Suprapubic skin (tissue), 4 donors: ENCODE results near the gene CHST11. TPM values are rescaled to one million over a fixed set of nuclear protein-coding genes. Genes with fewer than 3 reads are reported as not detected.

Experiments
- DNase-seq, 2 donors: peaks; one replicate each; pipeline ENCODE4 v3.0.0-alpha.2; 2019; ENCODE audit warnings: low spot score in 2 of 2
- H3K27ac ChIP-seq: fragments of 200-600 bp; sonication (generic); one replicate; pipeline ENCODE4 v1.5.1; 2019
- H3K27me3 ChIP-seq: fragments of 200-600 bp; sonication (generic); one replicate; pipeline ENCODE4 v1.5.1; 2019
- H3K36me3 ChIP-seq: fragments of 200-600 bp; sonication (generic); one replicate; pipeline ENCODE4 v1.5.1; 2019
- H3K4me1 ChIP-seq: fragments of 200-600 bp; sonication (generic); one replicate; pipeline ENCODE4 v1.5.1; 2019
- H3K4me3 ChIP-seq: fragments of 200-600 bp; sonication (generic); one replicate; pipeline ENCODE4 v1.5.1; 2019; ENCODE audit warnings: mild to moderate bottlenecking
- H3K9me3 ChIP-seq: fragments of 200-600 bp; sonication (generic); one replicate; pipeline ENCODE4 v1.5.1; 2019
- CTCF ChIP-seq, 2 donors: fragments of 200-600 bp in 1 of 2; fragments of 450-650 bp in 1 of 2; sonication (generic) in 1 of 2; IDR thresholded peaks; one replicate each; pipeline ENCODE4 v1.5.1; 2016 to 2019; ENCODE audit warnings: antibody characterized with exemption in 2 of 2, mild to moderate bottlenecking in 1 of 2, moderate library complexity in 1 of 2
- EP300 ChIP-seq: sonication (generic); formaldehyde crosslinking; IDR thresholded peaks from one replicate; pipeline ENCODE4 v1.6.1; 2017; ENCODE audit warnings: antibody characterized with exemption
- POLR2A ChIP-seq, 2 donors: fragments of 450-650 bp; IDR thresholded peaks; one replicate each; pipeline ENCODE4 v1.6.1; 2017; ENCODE audit warnings: antibody characterized with exemption in 2 of 2, mild to moderate bottlenecking in 2 of 2, moderate library complexity in 2 of 2
- POLR2AphosphoS5 ChIP-seq, 3 donors: sonication (generic); formaldehyde crosslinking; IDR thresholded peaks; one replicate each; pipeline ENCODE4 v1.6.1; 2017; ENCODE audit warnings: antibody characterized with exemption in 3 of 3
- WGBS: methylation state at CpG from one replicate; pipeline ENCODE4 v1.1.5; 2018; 5-methylcytosine and 5-hydroxymethylcytosine counted together
- total RNA-seq, 4 donors: library from RNA; depleted of rRNA; stranded (reverse); fragments of >200 nt; gene quantifications; one replicate each; pipeline ENCODE4 v1.1.0, GENCODE V29; 2016

Gene CHST11
- total RNA-seq, 4 donors from 2014 or later: 1.8 to 5.8 (median 3.8) TPM

GRCh38 chr12:104520242-104520900 lies 63.6 kb downstream of the CHST11 start:
- no peak overlapping the region for H3K27ac ChIP-seq
- H3K4me1 ChIP-seq: peaks cover 17% of the 10 kb centered on the region
- DNase-seq: no peak
- 85% methylated on average over 4 of the region's 4 CpGs for WGBS
- no peak overlapping the region for H3K4me3 ChIP-seq
- H3K27me3 ChIP-seq: no peaks in the 10 kb centered on the region
- no peaks in the 10 kb centered on the region for H3K9me3 ChIP-seq
- TF ChIP-seq CTCF (IDR thresholded peaks at IDR 0.05) (no peak), POLR2A (IDR thresholded peaks at IDR 0.05) (no peak), EP300 (no peak), POLR2AphosphoS5 (IDR thresholded peaks at IDR 0.05) (no peak)
- no peaks in the 10 kb centered on the region for H3K36me3 ChIP-seq

GRCh38 chr12:104521731-104522130 lies 65.0 kb downstream of the CHST11 start:
- Histone ChIP-seq H3K4me1 (peaks cover 17% of the 10 kb centered on the region), H3K27me3 (no peaks in the 10 kb centered on the region), H3K9me3 (no peaks in the 10 kb centered on the region), H3K36me3 (no peaks in the 10 kb centered on the region), H3K4me3 (no peak overlapping the region), H3K27ac (no peak overlapping the region)
- TF ChIP-seq POLR2AphosphoS5 (IDR thresholded peaks at IDR 0.05): no peak
- no peak for TF ChIP-seq POLR2A (IDR thresholded peaks at IDR 0.05)
- no peak for TF ChIP-seq CTCF (IDR thresholded peaks at IDR 0.05)
- no peak for TF ChIP-seq EP300
- no peak for DNase-seq
- 73% methylated on average over 5 of the region's 5 CpGs for WGBS

GRCh38 chr12:104522985-104523722 lies 66.4 kb downstream of the CHST11 start:
- Histone ChIP-seq H3K4me3 (no peak overlapping the region), H3K27ac (no peak overlapping the region), H3K36me3 (no peaks in the 10 kb centered on the region), H3K27me3 (no peaks in the 10 kb centered on the region), H3K9me3 (no peaks in the 10 kb centered on the region), H3K4me1 (peaks cover 17% of the 10 kb centered on the region)
- no peak for DNase-seq
- 38% methylated on average over 4 of the region's 4 CpGs for WGBS
- TF ChIP-seq EP300 (no peak), POLR2AphosphoS5 (IDR thresholded peaks at IDR 0.05) (no peak), CTCF (IDR thresholded peaks at IDR 0.05) (no peak), POLR2A (IDR thresholded peaks at IDR 0.05) (no peak)

GRCh38 chr12:104524034-104524832 lies 67.5 kb downstream of the CHST11 start:
- no peaks in the 10 kb centered on the region for H3K36me3 ChIP-seq
- 66% methylated on average over 7 of the region's 7 CpGs for WGBS
- TF ChIP-seq EP300 (no peak), POLR2AphosphoS5 (IDR thresholded peaks at IDR 0.05) (no peak), CTCF (IDR thresholded peaks at IDR 0.05) (no peak), POLR2A (IDR thresholded peaks at IDR 0.05) (no peak)
- H3K9me3 ChIP-seq: no peaks in the 10 kb centered on the region
- H3K27ac ChIP-seq: no peak overlapping the region
- DNase-seq: no peak
- H3K27me3 ChIP-seq: no peaks in the 10 kb centered on the region
- peaks cover 17% of the 10 kb centered on the region for H3K4me1 ChIP-seq
- H3K4me3 ChIP-seq: no peak overlapping the region

GRCh38 chr12:104526320-104526719 lies 69.6 kb downstream of the CHST11 start:
- H3K9me3 ChIP-seq: no peaks in the 10 kb centered on the region
- TF ChIP-seq CTCF (IDR thresholded peaks at IDR 0.05) (no peak), POLR2AphosphoS5 (IDR thresholded peaks at IDR 0.05) (no peak), EP300 (no peak), POLR2A (IDR thresholded peaks at IDR 0.05) (no peak)
- H3K36me3 ChIP-seq: no peaks in the 10 kb centered on the region
- WGBS: 67% methylated on average over 4 of the region's 4 CpGs
- no peaks in the 10 kb centered on the region for H3K27me3 ChIP-seq
- H3K4me3 ChIP-seq: no peak overlapping the region
- DNase-seq: no peak
- H3K27ac ChIP-seq: no peak overlapping the region
- H3K4me1 ChIP-seq: peaks cover 17% of the 10 kb centered on the region
